ENCODE measurements around the gene PICALM.
"Not testable (repeated sequence)": the region's sequence is repeated elsewhere in the genome, so short reads cannot be mapped to it uniquely, and the experiment has no call there.

PICALM gene

GRCh38 chr11:85934596-85935169, 134.2 kb downstream of the PICALM start:
- DNase-seq = no peak

GRCh38 chr11:85930879-85931366, 138.0 kb downstream of the PICALM start:
- DNase-seq = peak; percentile 86 to 94

GRCh38 chr11:85926653-85927214, 142.2 kb downstream of the PICALM start:
- DNase-seq = not testable (repeated sequence)

GRCh38 chr11:85923455-85923854, 145.4 kb downstream of the PICALM start:
- DNase-seq = no peak

GRCh38 chr11:85922367-85922766, 146.5 kb downstream of the PICALM start:
- DNase-seq = no peak

- DNase-seq = no peak
Measured at GRCh38 chr11:85918910-85919794, 149.7 kb downstream of the PICALM start.

GRCh38 chr11:85914425-85914824, 154.5 kb downstream of the PICALM start:
- DNase-seq = no peak

- DNase-seq = no peak
Measured at GRCh38 chr11:85913513-85913912, 155.4 kb downstream of the PICALM start.

GRCh38 chr11:85912414-85912813, 156.5 kb downstream of the PICALM start:
- no peak for DNase-seq
